HG02588 (cell line): Measurements from ENCODE around the gene UNC80.

Experiments
- ATAC-seq: cut with Tn5 transposase; IDR thresholded peaks from one replicate; pipeline ENCODE4 v1.9.1; 2021; ENCODE audit warnings: mild to moderate bottlenecking, moderate library complexity; ENCODE audit not compliant: unreplicated experiment

UNC80 gene

GRCh38 chr2:209805351-209805750 is 33.7 kb downstream of the UNC80 start:
- no peak for ATAC-seq

GRCh38 chr2:209806318-209806717 is 34.7 kb downstream of the UNC80 start:
- no peak for ATAC-seq

GRCh38 chr2:209808521-209808920 is 36.9 kb downstream of the UNC80 start:
- ATAC-seq, result no peak

DNA sequence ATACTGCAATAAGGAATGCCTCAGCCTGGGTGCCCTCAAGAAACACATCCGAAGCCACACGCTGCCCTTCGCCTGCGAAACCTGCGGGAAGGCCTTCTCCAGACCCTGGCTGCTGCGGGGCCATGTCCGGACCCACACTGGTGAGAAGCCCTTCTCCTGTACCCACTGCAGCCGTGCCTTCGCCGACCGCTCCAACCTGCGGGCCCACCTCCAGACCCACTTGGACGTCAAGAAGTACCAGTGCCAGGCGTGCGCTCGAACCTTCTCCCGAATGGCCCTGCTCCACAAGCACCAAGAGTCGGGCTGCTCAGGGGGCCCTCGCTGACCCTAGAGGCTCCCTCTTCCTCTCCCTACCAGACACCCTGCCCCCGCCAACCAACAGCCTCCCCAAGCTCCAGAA is 37.6 kb downstream of the UNC80 start:
- no peak for ATAC-seq

GRCh38 chr2:209817844-209818271 is 46.2 kb downstream of the UNC80 start:
- no peak for ATAC-seq

DNA sequence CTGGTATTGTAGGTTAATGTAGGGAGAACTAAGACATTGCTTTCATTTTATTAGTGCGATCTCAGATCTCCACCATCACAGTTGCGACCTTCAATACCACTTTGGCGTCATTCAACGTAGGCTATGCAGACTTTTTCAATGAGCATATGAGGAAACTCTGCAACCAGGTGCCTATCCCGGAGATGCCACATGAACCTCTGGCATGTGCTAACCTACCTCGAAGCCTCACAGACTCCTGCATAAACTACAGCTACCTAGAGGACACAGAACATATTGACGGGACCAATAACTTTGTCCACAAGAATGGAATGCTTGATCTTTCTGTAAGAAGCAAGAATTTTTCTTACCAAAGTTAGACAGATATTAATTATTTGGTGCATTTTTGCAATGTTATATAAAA is 47.3 kb downstream of the UNC80 start:
- no peak for ATAC-seq

DNA sequence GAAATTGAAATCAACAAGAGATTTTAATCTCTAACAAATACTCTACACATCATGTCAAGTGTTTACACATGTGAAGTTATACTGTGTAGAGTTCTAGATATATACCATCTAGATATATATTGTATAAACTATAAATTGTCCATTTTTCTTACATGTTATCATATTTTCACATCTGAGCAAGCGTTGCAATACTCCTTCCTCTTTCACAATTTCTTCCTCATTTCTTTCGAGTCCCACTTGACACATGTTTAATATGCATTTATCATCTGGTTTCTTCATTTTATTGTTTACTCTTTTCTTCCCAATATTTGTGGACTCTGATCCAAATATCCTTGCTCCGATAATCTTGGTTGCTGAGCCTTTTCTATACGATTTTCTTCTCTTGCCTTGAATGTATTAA is 50.2 kb downstream of the UNC80 start:
- no peak for ATAC-seq

DNA sequence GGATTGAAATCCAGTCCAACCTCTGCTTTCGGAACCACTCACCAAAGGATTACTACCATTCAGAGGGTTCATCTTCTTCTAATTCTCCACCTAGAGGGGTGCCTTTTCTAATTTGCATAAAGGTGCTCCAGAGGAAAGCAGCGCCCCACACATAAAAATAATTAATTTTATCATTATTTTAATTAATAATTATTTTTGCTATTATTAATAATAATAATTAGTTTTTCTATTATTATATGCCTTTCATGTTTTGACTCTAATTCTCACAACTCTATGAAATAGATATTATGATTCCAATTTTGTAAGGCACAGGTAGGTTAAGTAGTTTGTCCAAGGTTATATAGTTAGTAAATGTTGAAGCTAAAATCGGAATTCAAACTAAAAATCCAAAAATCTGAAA is 51.9 kb downstream of the UNC80 start:
- no peak for ATAC-seq

- ATAC-seq, result no peak
These were observed 52.8 kb downstream of the UNC80 start for GRCh38 chr2:209824391-209824790.

- no peak for ATAC-seq
These were observed 59.3 kb downstream of the UNC80 start for GRCh38 chr2:209830722-209831465.

DNA sequence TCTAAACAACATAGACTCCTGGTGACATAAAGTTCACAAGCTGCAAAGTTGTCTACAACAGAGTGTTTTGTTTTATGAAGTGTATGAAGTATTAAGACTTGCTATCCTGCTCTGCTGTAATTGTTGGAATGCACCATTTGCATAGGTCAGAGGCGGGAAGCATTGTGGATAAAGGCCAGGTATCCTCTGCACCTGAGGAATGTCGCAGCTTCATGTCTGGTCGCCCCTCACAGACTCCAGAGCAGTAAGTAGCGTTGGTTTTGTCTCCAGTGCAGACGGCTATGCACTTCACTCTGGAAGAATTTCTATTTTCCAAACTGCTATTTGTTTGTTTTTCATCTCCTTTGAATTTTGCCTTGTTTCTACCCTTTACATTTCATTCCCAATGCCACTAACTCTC is 63.1 kb downstream of the UNC80 start:
- ATAC-seq, result no peak

GRCh38 chr2:209840434-209840833 is 68.8 kb downstream of the UNC80 start:
- no peak for ATAC-seq

DNA sequence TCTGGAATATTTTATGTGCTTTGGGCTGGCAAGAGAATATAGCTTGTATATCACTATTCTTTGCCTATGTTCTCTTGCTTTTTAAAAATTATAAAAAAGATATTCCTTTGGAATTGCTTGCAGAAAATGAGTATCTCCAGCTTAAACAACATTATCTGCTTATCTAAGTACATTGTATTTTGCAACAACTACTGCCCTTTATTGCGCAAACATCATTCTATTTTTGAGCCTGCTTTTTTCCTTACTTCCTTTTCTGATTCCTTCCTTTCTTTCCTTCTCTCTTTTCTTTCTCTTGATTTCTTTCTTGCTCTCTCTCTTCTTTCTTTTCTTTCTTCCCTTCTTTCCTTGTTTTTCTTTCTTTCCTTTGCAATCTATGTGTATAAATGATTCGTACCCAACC is 74.0 kb downstream of the UNC80 start:
- no peak for ATAC-seq

DNA sequence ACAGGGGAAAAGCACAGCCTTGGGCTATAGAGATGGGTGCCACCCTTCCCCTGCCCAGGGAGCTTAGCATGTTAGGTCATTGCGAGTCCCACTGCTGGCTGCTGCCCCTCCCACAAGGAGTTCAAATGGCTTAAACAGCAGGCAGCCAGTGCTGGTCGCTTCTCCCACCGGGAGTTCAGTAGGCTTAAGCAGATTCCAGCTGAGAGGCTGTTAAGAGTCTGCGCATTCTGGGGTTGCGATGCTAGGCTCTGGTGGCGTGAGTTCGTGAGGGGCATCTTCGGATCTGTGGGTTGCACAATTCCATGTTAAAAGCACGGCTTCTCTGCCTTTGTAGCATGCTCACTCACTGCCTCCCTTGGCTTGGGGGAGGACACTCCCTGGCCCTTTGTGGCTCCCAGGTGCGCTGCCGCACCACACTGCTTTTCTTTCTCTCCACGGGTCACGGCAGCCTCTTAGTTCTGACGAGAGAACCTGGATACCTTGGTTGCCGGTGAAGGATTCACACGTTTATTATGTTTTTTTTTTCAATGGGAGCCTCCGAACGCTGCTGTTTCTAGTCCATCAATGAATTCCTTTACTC is 93.2 kb downstream of the UNC80 start:
- ATAC-seq, result no peak

GRCh38 chr2:209868271-209868994 is 96.8 kb downstream of the UNC80 start:
- ATAC-seq, result no peak

DNA sequence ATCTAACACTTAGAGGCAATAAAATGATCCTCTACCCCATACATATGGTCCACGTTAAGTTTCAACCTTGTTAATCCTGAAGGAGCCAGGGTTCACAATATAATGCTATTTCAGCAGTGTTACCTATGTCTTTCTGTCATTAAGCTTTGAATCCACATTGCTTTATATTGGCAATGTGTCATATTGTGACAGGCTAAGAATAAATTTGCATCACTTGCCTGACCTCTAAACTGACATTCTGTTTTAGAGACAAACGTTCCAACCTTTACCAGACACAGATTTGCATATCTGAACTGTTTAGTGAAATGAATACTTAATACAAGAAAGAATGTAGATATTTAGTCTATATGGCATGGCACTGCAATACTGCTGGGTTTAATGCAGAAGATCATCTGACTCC is 98.4 kb downstream of the UNC80 start:
- ATAC-seq, result no peak

DNA sequence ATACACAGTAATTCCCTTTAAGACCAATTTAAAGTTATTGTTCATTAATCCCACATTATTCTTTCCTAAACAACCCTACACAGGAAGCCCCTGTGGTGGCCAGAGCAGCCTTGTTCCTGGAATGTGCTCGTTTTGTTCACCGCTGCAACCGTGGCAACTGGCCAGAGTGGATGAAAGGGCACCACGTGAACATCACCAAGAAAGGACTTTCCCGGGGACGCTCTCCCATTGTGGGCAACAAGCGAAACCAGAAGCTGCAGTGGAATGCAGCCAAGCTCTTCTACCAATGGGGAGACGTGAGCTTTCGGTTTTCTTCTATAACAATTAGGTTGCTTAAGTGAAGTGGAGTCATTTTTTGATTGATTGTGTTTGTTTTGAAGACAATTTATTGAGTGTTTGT is 101.0 kb downstream of the UNC80 start:
- ATAC-seq, result no peak

DNA sequence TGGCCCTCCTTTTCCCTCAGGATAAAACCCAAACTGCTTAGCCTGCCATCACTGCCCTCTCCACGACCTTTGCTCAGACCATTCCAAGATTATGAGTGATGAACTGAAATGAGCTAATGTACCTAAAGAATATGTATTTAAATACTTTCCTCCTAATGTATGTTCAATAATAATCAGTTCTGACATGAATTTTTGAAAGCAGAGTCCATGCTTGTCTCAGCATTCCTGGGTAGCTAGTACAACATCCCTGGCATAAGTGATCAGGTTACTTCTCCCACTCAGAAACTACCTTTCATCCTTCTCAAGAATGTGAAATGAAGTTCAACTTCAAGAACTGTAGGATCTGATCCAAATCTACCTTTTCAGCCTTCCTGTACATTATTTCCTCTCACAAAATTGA is 103.6 kb downstream of the UNC80 start:
- no peak for ATAC-seq

- no peak for ATAC-seq
These were observed 104.6 kb downstream of the UNC80 start for GRCh38 chr2:209876211-209876610.

- ATAC-seq, result no peak
These were observed 107.1 kb downstream of the UNC80 start for GRCh38 chr2:209878701-209879100.

GRCh38 chr2:209900638-209901037 is 129.0 kb downstream of the UNC80 start:
- ATAC-seq, result no peak

DNA sequence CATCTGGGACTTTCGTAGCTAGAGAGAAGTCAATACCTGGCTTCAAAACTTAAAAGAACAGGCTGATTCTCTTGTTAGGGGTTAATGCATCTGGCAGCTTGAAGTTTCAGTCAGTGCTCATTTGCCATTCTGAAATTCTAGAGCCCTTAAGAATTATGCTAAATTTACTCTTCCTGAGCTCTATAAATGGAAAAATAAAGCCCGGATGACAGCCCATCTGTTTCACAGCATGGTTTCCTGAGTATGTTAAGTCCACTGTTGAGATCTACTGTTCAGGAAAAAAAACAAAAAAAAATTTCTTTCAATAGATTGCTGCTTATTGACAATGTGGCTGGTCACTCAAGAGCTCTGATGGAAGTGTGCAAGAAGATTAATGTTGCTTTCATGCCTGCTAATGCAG is 129.5 kb downstream of the UNC80 start:
- ATAC-seq, result no peak
